Natural killer cell (primary cell): ENCODE data around the gene BNC2. TPM values are rescaled to one million over a fixed set of nuclear protein-coding genes. Genes with fewer than 3 reads are reported as not detected.

Source experiments
- ATAC-seq, 3 donors: fragments of 150-1000 bp in 2 of 3; fragments of 200-7000 bp in 1 of 3; cut with Tn5 transposase; 1 replicate in 1 of 3; 2 replicates in 2 of 3; pipeline ENCODE4 v1.10.0; 2021; ENCODE audit warnings: mild to moderate bottlenecking in 2 of 3, moderate library complexity in 2 of 3
- DNase-seq, 2 donors: peaks; one replicate each; pipeline versions ENCODE4 v3.0.0 to v3.0.0-alpha.2; 2013 to 2021; ENCODE audit warnings: mixed read lengths in 1 of 2
- H3K27ac ChIP-seq: one replicate; pipeline ENCODE4 v1.5.1; 2013; ENCODE audit warnings: mild to moderate bottlenecking, low read length
- H3K27me3 ChIP-seq: one replicate; pipeline ENCODE4 v1.6.1; 2013; ENCODE audit warnings: low read length; ENCODE audit not compliant: control insufficient read depth, insufficient read depth
- H3K36me3 ChIP-seq: one replicate; pipeline ENCODE4 v1.6.1; 2013; ENCODE audit warnings: low read length; ENCODE audit not compliant: control insufficient read depth, insufficient read depth
- H3K4me1 ChIP-seq: one replicate; pipeline ENCODE4 v1.6.1; 2013; ENCODE audit warnings: low read length; ENCODE audit not compliant: control insufficient read depth, insufficient read depth
- H3K4me3 ChIP-seq: one replicate; pipeline ENCODE4 v1.5.1; 2013; ENCODE audit warnings: low read length
- H3K9me3 ChIP-seq: one replicate; pipeline ENCODE4 v1.6.1; 2013; ENCODE audit warnings: low read length; ENCODE audit not compliant: control insufficient read depth, insufficient read depth
- H3K27ac Mint-ChIP-seq, 2 donors: one replicate each; pipeline ENCODE4 v1.8.0; 2022; ENCODE audit warnings: mild to moderate bottlenecking in 2 of 2, mixed read lengths in 2 of 2, moderate library complexity in 1 of 2
- H3K27me3 Mint-ChIP-seq, 2 donors: one replicate each; pipeline ENCODE4 v1.8.0; 2022; ENCODE audit warnings: low read depth in 2 of 2, mixed read lengths in 2 of 2
- H3K36me3 Mint-ChIP-seq: one replicate; pipeline ENCODE4 v1.8.0; 2022; ENCODE audit warnings: mixed read lengths
- H3K4me1 Mint-ChIP-seq, 2 donors: one replicate each; pipeline ENCODE4 v1.8.0; 2022; ENCODE audit warnings: mixed read lengths in 2 of 2
- H3K4me3 Mint-ChIP-seq: one replicate; pipeline ENCODE4 v1.8.0; 2022; ENCODE audit warnings: mild to moderate bottlenecking, moderate library complexity, mixed read lengths
- H3K9me3 Mint-ChIP-seq, 2 donors: one replicate each; pipeline ENCODE4 v1.8.0; 2022; ENCODE audit warnings: mixed read lengths in 2 of 2
- CTCF ChIP-seq: fragments of 200-600 bp; IDR thresholded peaks from one replicate; pipeline ENCODE4 v1.8.0; 2022; ENCODE audit warnings: antibody characterized with exemption
- WGBS: methylation state at CpG from one replicate; pipeline ENCODE4 v1.1.7; 2013; ENCODE audit warnings: missing lambda C conversion rate; ENCODE audit not compliant: insufficient coverage; 5-methylcytosine and 5-hydroxymethylcytosine counted together
- intact Hi-C: fragments of 100-400 bp; cut with micrococcal nuclease; formaldehyde crosslinking; loops from one replicate; pipeline ENCODE4 v1.14.2; 2022
- total RNA-seq, 4 donors: library from RNA; stranded (reverse); fragments of 120-200 nt in 1 of 4; gene quantifications; one replicate each; pipeline versions ENCODE4 v1.2.3 to v1.2.4, GENCODE V29; 2013 to 2022

BNC2 gene
- total RNA-seq, 3 donors from 2014 or later (not counting 1 experiment from before 2014, with no cell fraction given) = 36.9 to 84.2 (median 66.5) TPM

DNA sequence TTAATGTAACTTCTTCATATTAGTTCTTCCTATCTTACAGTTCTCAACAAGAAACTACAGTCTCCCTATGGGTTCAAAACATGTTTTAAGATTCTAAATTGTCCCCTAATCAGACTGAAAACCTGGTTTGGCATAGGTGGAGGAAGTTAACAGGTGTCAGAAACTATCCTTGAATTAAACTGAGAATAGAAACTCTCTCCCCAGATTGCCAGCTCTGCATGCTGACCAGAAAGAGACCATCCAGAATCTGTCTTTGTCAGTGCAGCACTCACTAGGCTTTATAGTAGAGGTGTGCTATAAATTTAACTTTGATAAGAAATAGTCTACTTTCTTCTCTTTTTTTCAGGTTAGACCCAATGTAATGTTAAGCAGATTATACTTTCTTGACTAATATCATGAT lies 63.8 kb downstream of the BNC2 start:
- H3K4me3 Mint-ChIP-seq = no peak overlapping the region
- intact Hi-C loops = no loop called here
- peak overlapping the region in 1 of 2 donors; percentile 41 for H3K27ac Mint-ChIP-seq
- TF ChIP-seq CTCF = no peak
- H3K27me3 Mint-ChIP-seq = no peaks in the 10 kb centered on the region
- Histone ChIP-seq H3K27me3 (no peaks in the 10 kb centered on the region), H3K27ac (no peak overlapping the region), H3K4me1 (no peaks in the 10 kb centered on the region), H3K4me3 (no peak overlapping the region), H3K9me3 (no peaks in the 10 kb centered on the region), H3K36me3 (no peaks in the 10 kb centered on the region)
- peaks cover 30 to 40% of the 10 kb centered on the region in 2 donors for H3K4me1 Mint-ChIP-seq
- DNase-seq (no peak), ATAC-seq (no peak)
- no peaks in the 10 kb centered on the region for H3K36me3 Mint-ChIP-seq
- no peaks in the 10 kb centered on the region for H3K9me3 Mint-ChIP-seq

DNA sequence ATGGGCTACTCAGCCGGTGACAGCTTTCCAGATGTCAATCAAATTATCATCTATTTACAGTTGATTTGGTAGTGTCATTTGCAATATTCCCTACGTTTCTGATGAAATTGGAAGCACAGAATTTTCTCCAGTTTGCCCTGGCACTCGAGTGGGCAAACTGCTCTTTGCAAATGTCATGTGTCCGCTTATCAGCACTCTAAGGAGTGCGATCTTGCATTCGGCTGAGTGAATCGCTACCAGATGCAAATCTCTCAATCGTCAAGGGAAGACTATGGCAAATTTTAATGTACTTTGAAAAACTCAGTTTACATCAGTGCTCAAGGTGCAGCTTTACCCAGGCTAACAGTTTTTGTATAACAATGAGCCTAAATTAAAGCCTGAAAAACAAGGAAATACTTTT lies 66.8 kb downstream of the BNC2 start:
- H3K27ac ChIP-seq = no peak overlapping the region
- H3K36me3 ChIP-seq = no peaks in the 10 kb centered on the region
- H3K27ac Mint-ChIP-seq = no peak overlapping the region
- no peak overlapping the region for H3K4me3 Mint-ChIP-seq
- H3K27me3 Mint-ChIP-seq = no peaks in the 10 kb centered on the region
- H3K4me1 ChIP-seq = no peaks in the 10 kb centered on the region
- peaks cover 37 to 51% of the 10 kb centered on the region in 2 donors for H3K4me1 Mint-ChIP-seq
- intact Hi-C loops = no loop called here
- DNase-seq (no peak), ATAC-seq (no peak)
- WGBS = 90% methylated on average over 8 of the region's 8 CpGs
- no peaks in the 10 kb centered on the region for H3K9me3 ChIP-seq
- no peaks in the 10 kb centered on the region for H3K9me3 Mint-ChIP-seq
- TF ChIP-seq CTCF = no peak
- H3K36me3 Mint-ChIP-seq = no peaks in the 10 kb centered on the region
- H3K4me3 ChIP-seq = no peak overlapping the region
- H3K27me3 ChIP-seq = no peaks in the 10 kb centered on the region

GRCh38 chr9:16801871-16802466 lies 68.5 kb downstream of the BNC2 start:
- H3K27me3 Mint-ChIP-seq = no peaks in the 10 kb centered on the region
- intact Hi-C loops = no loop called here
- ATAC-seq (no peak), DNase-seq (no peak)
- no peaks in the 10 kb centered on the region for H3K36me3 Mint-ChIP-seq
- no peak for TF ChIP-seq CTCF
- peaks cover 48 to 64% of the 10 kb centered on the region in 2 donors for H3K4me1 Mint-ChIP-seq
- WGBS = 89% methylated on average over 10 of the region's 10 CpGs
- H3K4me1 ChIP-seq = no peaks in the 10 kb centered on the region
- H3K9me3 ChIP-seq = no peaks in the 10 kb centered on the region
- H3K4me3 ChIP-seq = no peak overlapping the region
- H3K27ac ChIP-seq = no peak overlapping the region
- no peaks in the 10 kb centered on the region for H3K36me3 ChIP-seq
- H3K27me3 ChIP-seq = no peaks in the 10 kb centered on the region
- H3K9me3 Mint-ChIP-seq = no peaks in the 10 kb centered on the region
- peak overlapping the region in 1 of 2 donors; percentile 50 for H3K27ac Mint-ChIP-seq
- no peak overlapping the region for H3K4me3 Mint-ChIP-seq

- H3K4me3 Mint-ChIP-seq = no peak overlapping the region
- H3K27me3 Mint-ChIP-seq = no peaks in the 10 kb centered on the region
- ATAC-seq (no peak), DNase-seq (no peak)
- no peaks in the 10 kb centered on the region for H3K36me3 Mint-ChIP-seq
- Histone ChIP-seq H3K4me3 (no peak overlapping the region), H3K9me3 (no peaks in the 10 kb centered on the region), H3K27ac (no peak overlapping the region), H3K27me3 (no peaks in the 10 kb centered on the region), H3K36me3 (no peaks in the 10 kb centered on the region), H3K4me1 (no peaks in the 10 kb centered on the region)
- no peak overlapping the region for H3K27ac Mint-ChIP-seq
- no peaks in the 10 kb centered on the region for H3K9me3 Mint-ChIP-seq
- TF ChIP-seq CTCF = no peak
- peaks cover 54 to 66% of the 10 kb centered on the region in 2 donors for H3K4me1 Mint-ChIP-seq
- 95% methylated on average over 4 of the region's 5 CpGs for WGBS
- intact Hi-C loops = no loop called here
Observed at GRCh38 chr9:16796304-16796825, 74.1 kb downstream of the BNC2 start.
